ENCODE data around the gene SNRPD3.

- TF ChIP-seq, protein P1, sequence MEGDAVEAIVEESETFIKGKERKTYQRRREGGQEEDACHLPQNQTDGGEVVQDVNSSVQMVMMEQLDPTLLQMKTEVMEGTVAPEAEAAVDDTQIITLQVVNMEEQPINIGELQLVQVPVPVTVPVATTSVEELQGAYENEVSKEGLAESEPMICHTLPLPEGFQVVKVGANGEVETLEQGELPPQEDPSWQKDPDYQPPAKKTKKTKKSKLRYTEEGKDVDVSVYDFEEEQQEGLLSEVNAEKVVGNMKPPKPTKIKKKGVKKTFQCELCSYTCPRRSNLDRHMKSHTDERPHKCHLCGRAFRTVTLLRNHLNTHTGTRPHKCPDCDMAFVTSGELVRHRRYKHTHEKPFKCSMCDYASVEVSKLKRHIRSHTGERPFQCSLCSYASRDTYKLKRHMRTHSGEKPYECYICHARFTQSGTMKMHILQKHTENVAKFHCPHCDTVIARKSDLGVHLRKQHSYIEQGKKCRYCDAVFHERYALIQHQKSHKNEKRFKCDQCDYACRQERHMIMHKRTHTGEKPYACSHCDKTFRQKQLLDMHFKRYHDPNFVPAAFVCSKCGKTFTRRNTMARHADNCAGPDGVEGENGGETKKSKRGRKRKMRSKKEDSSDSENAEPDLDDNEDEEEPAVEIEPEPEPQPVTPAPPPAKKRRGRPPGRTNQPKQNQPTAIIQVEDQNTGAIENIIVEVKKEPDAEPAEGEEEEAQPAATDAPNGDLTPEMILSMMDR (IDR thresholded peaks at IDR 0.05), result no peak
- no peak for TF ChIP-seq POLR2A (IDR thresholded peaks at IDR 0.05)
Observed at GRCh38 chr22:24592058-24592850, 36.5 kb downstream of the SNRPD3 start.
